Skeletal muscle tissue (tissue), 4 donors: ENCODE data around the gene RUNX3. TPM values are rescaled to one million over a fixed set of nuclear protein-coding genes. Genes with fewer than 3 reads are reported as not detected.

ENCODE experiments used
- H3K27ac ChIP-seq: one replicate; pipeline ENCODE4 v1.7.0; 2013; ENCODE audit warnings: mild to moderate bottlenecking, low read depth, low read length, inconsistent platforms
- H3K27me3 ChIP-seq, 3 donors: one replicate each; pipeline ENCODE4 v1.7.0; 2013; ENCODE audit warnings: low read length in 3 of 3; ENCODE audit not compliant: control insufficient read depth in 3 of 3, insufficient read depth in 3 of 3
- H3K36me3 ChIP-seq, 3 donors: one replicate each; pipeline ENCODE4 v1.7.0; 2013; ENCODE audit warnings: low read length in 3 of 3; ENCODE audit not compliant: control insufficient read depth in 3 of 3, insufficient read depth in 3 of 3
- H3K4me1 ChIP-seq, 3 donors: one replicate each; pipeline ENCODE4 v1.7.0; 2013; ENCODE audit warnings: low read length in 3 of 3, mild to moderate bottlenecking in 3 of 3; ENCODE audit not compliant: control insufficient read depth in 3 of 3, insufficient read depth in 3 of 3
- H3K4me3 ChIP-seq, 3 donors: one replicate each; pipeline ENCODE4 v1.7.0; 2013; ENCODE audit warnings: low read length in 3 of 3
- H3K9ac ChIP-seq, 3 donors: one replicate each; pipeline ENCODE4 v1.7.0; 2013; ENCODE audit warnings: low read length in 3 of 3, mild to moderate bottlenecking in 3 of 3, moderate library complexity in 2 of 3, low read depth in 1 of 3
- H3K9me3 ChIP-seq, 3 donors: one replicate each; pipeline ENCODE4 v1.7.0; 2013; ENCODE audit warnings: low read length in 3 of 3; ENCODE audit not compliant: control insufficient read depth in 3 of 3
- total RNA-seq: library from RNA; depleted of rRNA; stranded (reverse); fragments of >200 nt; gene quantifications from one replicate; pipeline ENCODE4 v1.2.3, GENCODE V29; 2014
- donor health status: Osteomylitis.

The RUNX3 gene
- total RNA-seq, 1 donor from 2014 or later: under 0.01 TPM

DNA sequence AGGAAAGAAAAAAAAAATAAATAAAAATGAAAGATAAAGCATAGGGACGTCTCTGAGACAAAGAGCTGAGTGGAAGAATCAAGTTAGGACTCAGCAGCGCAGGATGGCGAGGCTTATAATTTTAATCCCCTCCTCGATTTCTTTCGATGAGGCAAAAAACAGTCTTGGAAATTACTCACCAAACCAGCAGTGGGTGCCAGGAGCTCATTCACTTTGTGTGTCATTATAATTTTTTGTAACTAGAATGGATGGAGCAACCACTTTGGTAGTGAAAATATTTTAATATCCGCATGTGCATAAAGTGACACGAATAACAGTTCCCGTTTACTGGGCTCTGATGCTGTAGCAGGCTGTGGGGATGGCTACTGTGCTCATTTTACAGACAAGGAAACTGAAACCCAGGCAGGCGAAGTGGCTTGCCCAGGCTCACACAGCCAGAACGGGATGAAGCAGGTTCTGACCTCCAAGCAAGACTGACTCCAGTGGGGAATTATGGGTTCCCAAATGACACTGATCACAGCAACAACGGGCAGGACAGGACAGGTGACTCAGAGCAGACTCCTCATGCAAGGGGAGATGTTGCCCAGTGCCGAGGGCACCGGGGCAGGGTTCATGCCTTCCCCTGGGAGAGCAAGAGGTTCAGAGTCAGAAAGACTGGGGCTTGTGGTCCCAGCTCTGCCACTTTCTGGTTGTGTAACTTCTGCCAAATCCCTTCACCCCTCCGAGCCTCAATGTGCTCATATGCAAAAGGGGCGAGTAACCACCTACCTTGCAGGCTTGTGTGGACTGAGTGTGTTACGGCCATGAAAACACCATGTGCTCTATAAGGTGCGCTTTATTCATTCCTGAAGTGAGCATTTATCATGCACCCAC is 63.6 kb downstream of the RUNX3 start:
- H3K36me3 ChIP-seq: no peaks in the 10 kb centered on the region
- peaks cover 33 to 53% (median 47%) of the 10 kb centered on the region in 3 donors for H3K27me3 ChIP-seq
- H3K9ac ChIP-seq: no peak overlapping the region
- no peak overlapping the region for H3K4me3 ChIP-seq
- H3K4me1 ChIP-seq: peaks cover 0 to 4% (median 4%) of the 10 kb centered on the region in 3 donors
- H3K27ac ChIP-seq: no peak overlapping the region
- H3K9me3 ChIP-seq: no peaks in the 10 kb centered on the region

GRCh38 chr1:24865587-24865986 is 64.5 kb downstream of the RUNX3 start:
- H3K9ac ChIP-seq: no peak overlapping the region
- no peak overlapping the region for H3K4me3 ChIP-seq
- peaks cover 35 to 52% (median 44%) of the 10 kb centered on the region in 3 donors for H3K27me3 ChIP-seq
- H3K27ac ChIP-seq: no peak overlapping the region
- H3K9me3 ChIP-seq: no peaks in the 10 kb centered on the region
- H3K36me3 ChIP-seq: no peaks in the 10 kb centered on the region
- peaks cover 0 to 4% (median 4%) of the 10 kb centered on the region in 3 donors for H3K4me1 ChIP-seq

DNA sequence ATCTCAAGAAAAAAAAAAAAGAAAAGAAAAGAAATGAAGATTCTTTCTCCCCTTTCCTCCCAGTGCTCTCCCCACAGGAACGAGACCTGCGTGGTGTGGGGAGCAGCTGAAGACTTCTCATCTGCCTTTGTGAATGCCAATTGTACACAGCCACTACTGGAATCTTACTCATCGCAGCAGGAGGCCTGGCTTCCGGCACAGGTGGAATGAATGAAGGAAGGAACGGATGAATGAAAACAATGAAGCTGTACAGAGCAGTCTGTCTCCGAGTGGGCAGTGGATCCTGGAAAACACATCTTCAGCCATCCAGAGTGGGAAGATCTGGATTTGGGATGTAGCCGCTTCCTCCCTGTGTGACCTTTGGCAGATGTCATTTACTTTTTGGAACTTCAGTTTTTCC is 64.9 kb downstream of the RUNX3 start:
- H3K9me3 ChIP-seq: no peaks in the 10 kb centered on the region
- no peak overlapping the region for H3K4me3 ChIP-seq
- H3K27ac ChIP-seq: no peak overlapping the region
- peaks cover 35 to 50% (median 44%) of the 10 kb centered on the region in 3 donors for H3K27me3 ChIP-seq
- H3K4me1 ChIP-seq: peaks cover 0 to 4% (median 4%) of the 10 kb centered on the region in 3 donors
- H3K9ac ChIP-seq: no peak overlapping the region
- no peaks in the 10 kb centered on the region for H3K36me3 ChIP-seq

DNA sequence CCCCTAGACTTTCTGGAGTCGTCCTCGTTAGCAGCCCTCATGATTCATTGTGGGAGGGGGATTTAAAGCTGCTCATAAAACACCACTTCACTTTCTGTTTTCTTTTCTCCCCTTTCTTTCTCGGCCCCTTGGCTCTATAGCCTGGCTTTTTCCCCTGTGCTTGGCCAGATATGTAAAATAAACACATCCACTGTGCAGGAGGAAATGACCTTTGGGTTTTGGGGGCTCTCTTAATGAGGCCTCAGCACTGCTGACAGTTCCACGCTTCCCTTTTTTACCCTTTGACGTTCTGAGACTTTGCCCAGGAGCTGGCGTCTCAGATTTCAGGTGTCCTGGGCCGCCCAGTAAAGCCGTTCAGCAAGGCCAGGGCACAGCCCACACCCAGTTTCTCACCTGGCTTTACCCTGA is 65.7 kb downstream of the RUNX3 start:
- H3K4me3 ChIP-seq: no peak overlapping the region
- peaks cover 35 to 52% (median 44%) of the 10 kb centered on the region in 3 donors for H3K27me3 ChIP-seq
- H3K9ac ChIP-seq: no peak overlapping the region
- peaks cover 0 to 4% (median 4%) of the 10 kb centered on the region in 3 donors for H3K4me1 ChIP-seq
- no peak overlapping the region for H3K27ac ChIP-seq
- no peaks in the 10 kb centered on the region for H3K9me3 ChIP-seq
- H3K36me3 ChIP-seq: no peaks in the 10 kb centered on the region

DNA sequence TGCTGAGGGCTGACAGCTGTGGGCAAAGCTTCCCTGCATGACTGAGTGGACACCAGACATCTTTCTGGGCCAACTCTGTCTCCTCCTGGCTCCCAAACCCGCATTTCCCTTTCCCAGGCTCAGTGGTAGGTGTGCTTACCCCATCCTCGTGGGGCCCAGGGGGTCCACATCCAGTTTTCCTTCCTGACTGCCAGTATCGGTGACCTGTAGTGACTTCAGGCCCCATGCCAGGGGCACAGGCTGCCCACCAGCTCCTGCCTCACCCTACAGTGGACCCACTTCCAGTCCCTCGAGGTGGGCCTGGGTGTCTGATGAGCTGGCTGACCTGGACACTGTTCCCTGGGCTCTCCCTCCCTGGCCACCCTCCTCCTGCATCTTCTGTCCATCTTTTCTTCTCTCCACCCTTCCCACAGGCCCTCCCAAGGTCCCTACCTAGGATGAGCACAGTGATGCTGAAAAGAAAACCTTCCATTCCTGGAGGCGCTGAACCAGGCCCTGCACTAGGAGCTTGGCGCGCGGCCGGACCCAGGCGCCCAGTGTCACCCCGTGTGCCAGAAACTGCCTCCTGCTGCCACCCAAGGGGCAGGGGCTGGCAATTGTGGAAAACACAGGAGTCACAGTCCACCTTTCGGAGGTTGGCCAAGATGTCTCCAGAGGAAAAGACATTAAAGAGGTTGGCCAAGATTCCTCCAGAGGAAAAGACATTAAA is 67.1 kb downstream of the RUNX3 start:
- Histone ChIP-seq H3K9ac (no peak overlapping the region), H3K27ac (no peak overlapping the region), H3K27me3 (peaks cover 28 to 45% (median 42%) of the 10 kb centered on the region in 3 donors), H3K9me3 (no peaks in the 10 kb centered on the region), H3K4me3 (no peak overlapping the region), H3K36me3 (no peaks in the 10 kb centered on the region), H3K4me1 (peaks cover 0 to 4% (median 4%) of the 10 kb centered on the region in 3 donors)

DNA sequence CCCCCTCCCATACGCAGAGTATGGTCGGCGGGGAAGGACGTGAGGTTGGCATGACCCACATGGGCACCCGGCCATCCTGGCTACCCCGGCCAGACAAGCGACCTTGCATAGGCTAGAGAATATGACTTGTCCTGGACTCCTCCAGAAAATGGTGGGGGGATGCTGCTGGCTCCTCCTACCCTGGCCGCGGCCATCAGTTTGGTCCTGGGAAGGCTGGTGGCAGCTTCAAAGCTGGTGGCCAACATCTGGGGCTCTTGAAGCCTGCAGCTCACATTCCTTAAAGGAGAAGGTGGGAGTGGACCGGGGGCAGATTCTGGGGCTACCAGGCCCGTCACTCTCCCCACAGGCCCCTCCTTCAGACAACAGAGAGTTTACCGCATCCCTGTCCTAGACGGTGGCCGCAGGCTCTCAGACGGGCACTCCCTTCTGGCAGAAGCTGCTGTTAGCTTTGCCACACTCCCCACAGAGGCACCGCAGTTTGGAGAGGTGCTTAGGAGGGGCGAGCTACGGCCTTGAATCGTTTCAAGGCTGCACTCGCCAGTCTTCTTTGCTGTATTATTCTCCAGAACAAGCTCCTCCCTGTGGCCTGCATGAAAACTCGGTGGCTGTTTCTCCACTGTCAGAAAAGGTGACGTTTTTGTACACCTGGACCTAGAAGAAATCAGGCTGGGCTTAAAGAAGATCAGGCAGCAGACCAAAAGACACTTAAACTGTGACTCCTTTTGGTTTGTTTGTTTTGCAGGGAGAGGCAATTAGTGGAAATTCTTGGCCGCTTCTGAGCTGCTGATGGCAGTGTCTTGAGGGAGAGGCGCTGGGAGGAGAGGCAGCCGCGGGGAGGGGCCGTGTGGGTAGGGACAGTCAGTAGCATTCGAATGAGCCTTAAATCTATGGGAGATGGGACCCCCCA is 68.0 kb downstream of the RUNX3 start:
- Histone ChIP-seq H3K4me1 (peaks cover 0 to 4% (median 4%) of the 10 kb centered on the region in 3 donors), H3K27me3 (peaks cover 20 to 42% (median 40%) of the 10 kb centered on the region in 3 donors), H3K9me3 (no peaks in the 10 kb centered on the region), H3K36me3 (no peaks in the 10 kb centered on the region), H3K9ac (no peak overlapping the region), H3K4me3 (no peak overlapping the region), H3K27ac (no peak overlapping the region)

- Histone ChIP-seq H3K27me3 (peaks cover 17 to 35% (median 32%) of the 10 kb centered on the region in 3 donors), H3K9ac (no peak overlapping the region), H3K27ac (no peak overlapping the region), H3K9me3 (no peaks in the 10 kb centered on the region), H3K4me1 (peaks cover 0 to 4% (median 4%) of the 10 kb centered on the region in 3 donors), H3K36me3 (no peaks in the 10 kb centered on the region), H3K4me3 (no peak overlapping the region)
Measured at GRCh38 chr1:24860841-24861240, 69.2 kb downstream of the RUNX3 start.

GRCh38 chr1:24859063-24860010 is 70.7 kb downstream of the RUNX3 start:
- Histone ChIP-seq H3K27me3 (peaks cover 15 to 34% (median 32%) of the 10 kb centered on the region in 3 donors), H3K27ac (no peak overlapping the region), H3K4me1 (peaks cover 0 to 1% (median under 1%) of the 10 kb centered on the region in 3 donors), H3K9me3 (no peaks in the 10 kb centered on the region), H3K9ac (no peak overlapping the region), H3K4me3 (no peak overlapping the region), H3K36me3 (no peaks in the 10 kb centered on the region)

DNA sequence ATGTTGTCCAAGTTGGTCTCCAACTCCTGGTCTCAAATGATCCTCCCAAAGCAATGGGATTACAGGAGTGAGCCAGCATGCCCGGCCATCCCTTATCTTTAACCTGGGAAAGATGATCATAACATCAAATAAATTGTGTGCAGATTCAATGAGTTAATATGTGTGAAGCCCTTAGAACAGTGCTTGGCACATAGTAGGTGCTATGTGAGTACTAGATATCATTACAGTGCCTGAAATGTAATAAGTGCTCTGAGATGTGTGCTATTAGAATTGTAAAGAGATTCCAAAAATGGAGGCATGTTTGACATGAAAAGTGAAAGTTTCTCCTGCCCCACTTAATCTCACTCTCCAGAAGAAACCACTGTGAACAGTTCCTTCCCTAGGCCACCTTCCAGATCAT is 71.8 kb downstream of the RUNX3 start:
- Histone ChIP-seq H3K27ac (no peak overlapping the region), H3K27me3 (peaks cover 14 to 30% (median 29%) of the 10 kb centered on the region in 3 donors), H3K36me3 (no peaks in the 10 kb centered on the region), H3K9me3 (no peaks in the 10 kb centered on the region), H3K4me3 (no peak overlapping the region), H3K4me1 (no peaks in the 10 kb centered on the region), H3K9ac (no peak overlapping the region)
